GM19328 (cell line): ENCODE measurements around the gene MSX2.

ENCODE experiments used
- ATAC-seq: cut with Tn5 transposase; IDR thresholded peaks from one replicate; pipeline ENCODE4 v1.9.1; 2021; ENCODE audit warnings: mild to moderate bottlenecking, moderate library complexity; ENCODE audit not compliant: unreplicated experiment

The MSX2 gene

DNA sequence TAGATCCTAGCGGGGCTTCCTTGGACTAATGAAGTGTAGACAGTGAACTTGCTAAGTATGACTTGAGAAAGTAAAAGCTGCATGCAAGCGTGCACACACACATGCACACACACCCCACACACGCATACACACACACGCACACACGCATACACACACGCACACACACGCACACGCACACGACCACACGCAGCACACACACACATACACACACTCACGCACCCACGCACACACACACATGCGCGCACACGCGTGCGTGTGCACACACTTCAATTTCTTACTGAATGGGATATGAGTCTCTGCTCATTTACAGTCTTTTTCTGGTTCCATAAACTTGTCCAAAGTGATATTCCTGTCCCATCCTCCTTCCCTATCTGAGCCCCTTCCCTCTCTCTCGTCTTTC is 41.2 kb downstream of the MSX2 start:
- ATAC-seq: no peak

DNA sequence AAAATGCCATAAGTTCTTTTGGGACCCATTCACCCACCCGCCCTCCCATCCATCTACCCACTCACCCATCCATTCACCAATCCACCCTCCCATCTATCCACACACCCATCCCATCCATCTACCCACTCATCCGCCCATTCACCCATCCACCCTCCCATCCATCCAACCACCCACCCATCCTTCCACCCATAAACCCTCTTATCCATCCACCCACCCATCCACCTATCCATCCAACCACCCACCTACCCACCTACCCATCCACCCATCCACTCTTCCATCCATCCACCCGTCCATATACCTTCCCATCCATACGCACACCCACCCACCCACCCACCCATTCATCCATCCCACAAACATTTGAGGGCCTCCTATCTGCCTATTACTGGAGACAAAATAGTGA is 43.3 kb downstream of the MSX2 start:
- no peak for ATAC-seq

DNA sequence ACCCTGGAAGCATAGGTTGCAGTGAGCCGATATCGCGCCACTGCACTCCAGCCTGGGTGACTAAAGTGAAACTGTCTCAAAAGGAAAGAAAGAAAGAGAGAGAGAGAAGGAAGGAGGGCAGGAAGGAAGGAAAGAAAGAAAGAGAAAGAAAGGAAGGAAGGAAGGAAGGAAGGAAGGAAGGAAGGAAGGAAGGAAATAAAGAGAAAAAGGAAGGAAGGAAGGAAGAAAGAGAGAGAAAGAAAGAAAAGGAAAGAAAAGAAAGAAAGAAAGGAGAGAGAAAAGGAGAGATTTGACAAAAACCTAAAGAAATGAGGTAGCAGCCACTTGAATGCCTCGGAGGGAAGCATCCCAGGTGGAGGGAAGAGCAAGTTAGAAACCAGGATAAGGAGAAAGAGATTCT is 44.6 kb downstream of the MSX2 start:
- no peak for ATAC-seq

DNA sequence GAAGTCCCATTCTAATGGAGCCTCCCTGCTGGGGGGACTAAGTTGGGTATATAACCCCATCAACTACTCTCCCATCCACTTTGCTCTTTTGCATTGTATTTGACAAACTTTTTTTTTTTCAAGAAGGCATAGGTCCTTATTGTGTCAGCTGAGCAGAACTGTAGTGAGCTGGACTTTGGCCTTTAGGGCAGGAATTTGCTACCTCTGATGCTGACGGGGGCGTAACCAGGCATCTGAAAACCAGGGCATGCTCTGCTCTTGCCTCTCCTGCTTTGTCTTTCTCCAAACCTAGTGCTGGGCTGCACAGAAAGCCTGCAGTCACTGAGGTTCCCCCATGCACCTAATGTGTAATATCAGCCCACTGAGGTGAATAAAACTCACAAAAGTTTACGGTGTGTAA is 49.0 kb downstream of the MSX2 start:
- no peak for ATAC-seq

DNA sequence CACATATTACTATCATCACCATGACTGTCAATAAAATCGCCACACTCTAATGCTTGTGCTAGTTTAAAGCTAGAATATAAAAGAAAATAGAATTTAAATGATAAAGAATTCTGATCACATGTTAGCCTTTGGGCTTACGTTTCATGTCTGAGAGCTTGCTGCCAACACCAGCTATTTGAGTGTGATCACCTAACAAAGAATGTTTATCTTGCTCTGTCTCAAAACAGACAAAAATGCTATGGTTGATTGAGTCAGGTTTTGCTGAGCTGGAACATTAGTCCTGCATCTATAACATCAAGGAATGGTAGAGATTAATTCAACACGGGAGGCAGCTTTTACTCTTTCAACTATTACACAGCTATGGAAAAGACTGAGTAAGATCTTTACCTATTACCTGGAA is 50.7 kb downstream of the MSX2 start:
- ATAC-seq: no peak

DNA sequence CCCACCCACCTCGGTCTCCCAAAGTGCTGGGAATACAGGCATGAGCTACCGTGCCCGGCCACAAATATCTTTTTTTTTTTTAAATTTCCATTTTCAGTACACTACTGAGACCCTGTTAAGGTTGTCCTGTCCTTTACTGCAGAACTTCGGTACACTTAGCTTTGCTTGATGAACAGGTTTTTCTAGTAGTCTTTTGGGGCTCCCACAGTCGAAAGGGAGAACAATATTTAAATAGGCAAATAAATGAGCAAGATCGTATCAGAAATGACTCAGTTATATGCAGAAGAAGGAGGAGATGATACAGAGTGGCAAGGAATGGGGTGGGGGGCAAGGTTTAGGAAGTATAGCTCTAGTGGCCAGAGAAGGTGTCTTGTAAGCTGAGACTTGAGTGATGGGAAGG is 52.7 kb downstream of the MSX2 start:
- ATAC-seq: no peak

DNA sequence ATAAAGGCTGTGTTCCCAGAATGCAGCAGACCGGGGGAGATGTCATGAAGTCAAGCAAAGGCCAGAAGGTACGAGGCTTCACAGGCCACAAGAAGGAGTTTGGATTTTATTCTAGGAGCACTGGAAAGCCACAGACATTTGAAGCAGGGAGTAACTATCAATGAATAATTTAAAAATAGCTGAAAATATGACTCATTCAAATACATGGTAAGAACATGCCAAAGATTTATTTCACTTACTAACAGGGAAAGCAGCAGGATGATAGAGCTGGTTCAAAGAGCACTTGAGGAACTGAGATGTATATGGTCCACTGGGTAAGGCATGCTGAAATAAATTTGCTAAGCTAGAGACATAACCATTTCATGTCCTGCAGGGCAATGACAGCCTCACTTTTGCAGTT is 53.2 kb downstream of the MSX2 start:
- ATAC-seq: no peak
